ENCODE measurements around the gene RAD23A.
A peak's percentile ranks its signal among the peaks of the same experiment; 100 is the strongest.

Gene RAD23A

DNA sequence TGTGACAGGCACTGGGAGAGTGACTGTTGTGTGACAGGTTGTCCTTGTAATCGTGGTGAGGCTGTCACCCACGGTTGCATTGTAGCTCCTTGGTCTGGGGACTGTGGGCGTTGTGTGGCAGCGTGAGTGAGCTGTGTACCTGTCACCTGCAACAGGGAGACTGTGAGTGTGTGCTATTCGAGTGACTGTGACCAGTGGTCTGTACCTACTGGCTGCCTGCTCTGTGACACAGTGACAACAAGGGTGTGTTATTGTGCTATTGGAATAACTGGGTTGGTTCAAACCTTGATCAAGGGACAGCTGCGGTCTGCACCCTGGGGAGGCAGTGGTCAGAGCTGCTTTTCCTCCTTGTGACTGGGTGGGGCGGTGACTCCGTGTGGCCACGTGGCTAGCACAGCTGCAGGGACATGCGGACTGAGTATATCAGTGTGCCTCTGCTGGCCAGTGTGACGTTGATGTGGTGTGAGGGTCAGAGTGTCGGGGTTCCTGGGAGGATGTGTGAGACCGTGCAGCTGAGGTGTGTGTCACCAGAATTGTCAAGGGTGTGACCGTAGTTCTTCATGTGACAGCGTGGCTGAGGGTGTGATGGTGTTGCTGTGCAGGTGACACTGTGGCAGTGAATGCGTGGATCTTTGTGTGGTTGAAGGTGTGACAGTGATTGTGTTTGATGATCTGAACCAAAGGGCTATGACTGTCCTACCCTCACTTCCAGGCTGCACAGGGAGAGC is 39.6 kb downstream of the RAD23A start:
- no peak for DNase-seq

- DNase-seq = no peak
These were observed 41.1 kb downstream of the RAD23A start for GRCh38 chr19:12986726-12987125.

DNA sequence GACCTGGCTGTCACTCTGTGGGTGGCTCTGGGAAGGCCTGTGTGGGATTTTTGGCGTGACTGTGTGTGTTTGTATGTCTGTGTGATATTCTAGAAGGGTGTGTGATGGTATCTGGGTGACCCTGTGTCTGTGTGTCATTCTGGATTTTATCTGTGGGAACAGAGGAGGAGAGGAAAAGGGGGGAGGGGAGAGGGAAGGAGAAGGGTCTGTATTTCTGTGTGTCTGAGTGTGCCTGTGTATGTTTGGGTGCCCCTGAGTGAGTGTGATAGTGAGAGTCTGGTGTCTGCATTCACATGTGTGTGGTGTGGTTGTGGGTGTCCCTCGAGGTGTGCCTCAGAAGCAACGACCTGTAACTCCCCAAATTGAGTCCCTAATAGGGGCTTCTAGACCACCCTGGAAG is 41.5 kb downstream of the RAD23A start:
- DNase-seq = no peak

DNA sequence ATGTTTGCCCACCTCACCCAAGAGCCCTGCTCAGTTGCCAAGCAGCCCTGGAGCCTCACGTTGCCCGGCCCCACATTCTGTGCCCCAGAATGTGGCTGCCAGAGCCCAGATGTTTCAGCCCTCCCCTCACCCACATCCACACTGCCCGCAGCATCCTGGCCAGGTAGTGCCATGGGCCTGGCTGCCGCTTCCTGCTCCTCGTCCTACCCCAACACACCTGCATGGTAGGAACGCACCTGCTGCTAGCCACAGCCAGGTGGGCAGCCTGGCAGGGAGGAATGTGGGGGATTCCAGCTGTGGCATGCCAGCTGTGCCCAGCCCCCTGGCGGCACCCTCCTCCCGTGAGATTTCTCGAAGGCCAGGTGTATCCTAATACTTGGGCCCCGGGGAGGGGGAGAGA is 42.1 kb downstream of the RAD23A start:
- no peak for DNase-seq

- no peak for DNase-seq
These were observed 44.8 kb downstream of the RAD23A start for GRCh38 chr19:12990431-12990830.

DNA sequence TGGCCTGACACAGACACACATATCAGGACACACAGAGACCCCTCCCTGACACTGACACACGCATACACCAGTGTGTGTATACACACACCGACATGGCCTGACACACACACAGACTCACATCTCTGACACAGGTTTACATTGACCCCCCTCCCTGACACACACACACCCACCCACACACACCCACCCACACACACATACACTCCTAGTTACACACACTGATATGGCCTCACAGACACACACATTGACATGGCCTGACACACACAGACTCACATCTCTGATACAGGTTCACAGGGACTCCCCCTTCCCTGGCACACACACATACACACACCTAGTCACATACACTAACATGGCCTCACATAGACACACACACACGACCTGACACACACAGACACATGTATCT is 45.2 kb downstream of the RAD23A start:
- no peak for DNase-seq

GRCh38 chr19:12991296-12991695 is 45.6 kb downstream of the RAD23A start:
- DNase-seq = no peak

DNA sequence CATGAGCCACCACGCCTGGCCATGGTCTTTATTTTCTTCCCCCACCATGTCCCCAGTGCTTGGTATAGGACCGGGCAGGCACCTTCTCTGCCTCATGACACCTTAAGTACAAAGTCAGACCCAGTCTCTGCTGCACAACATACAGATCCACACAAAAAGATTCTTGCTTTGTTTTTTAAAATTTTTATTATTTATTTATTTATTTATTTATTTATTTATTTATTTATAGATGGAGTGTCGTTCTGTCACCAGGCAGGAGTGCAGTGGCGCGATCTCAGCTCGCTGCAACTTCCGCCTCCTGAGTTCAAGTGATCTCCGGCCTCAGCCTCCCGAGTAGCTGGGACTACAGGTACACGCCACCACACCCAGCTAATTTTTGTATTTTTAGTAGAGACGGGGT is 47.1 kb downstream of the RAD23A start:
- no peak for DNase-seq

DNA sequence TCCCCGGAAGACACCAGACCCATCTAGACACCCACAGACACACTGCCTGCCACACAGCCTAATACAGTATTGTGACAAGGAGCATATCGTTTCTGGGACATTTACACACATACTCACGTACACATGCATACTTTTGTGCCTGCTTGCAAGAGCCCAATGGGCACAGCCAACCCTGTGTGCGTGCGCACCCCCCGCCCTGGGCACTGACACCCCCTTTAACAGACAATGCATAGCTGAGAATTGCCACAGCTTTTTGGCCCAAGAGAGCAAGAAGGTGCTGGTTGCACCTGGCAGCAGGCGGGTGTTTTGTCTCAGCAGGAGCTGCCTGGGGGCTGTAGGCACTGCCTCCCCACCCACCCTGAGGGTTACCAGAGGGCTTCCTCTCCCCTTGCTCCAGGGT is 47.9 kb downstream of the RAD23A start:
- no peak for DNase-seq

GRCh38 chr19:12994701-12995595 is 49.3 kb downstream of the RAD23A start, which contains the start of gene NFIX:
Gene NFIX (plus strand): TSS chr19:12995475. CDS start chr19:12995838, 363 bp downstream.
- peak; percentile 66 to 67 for DNase-seq

GRCh38 chr19:12995596-12996405 is 50.1 kb downstream of the RAD23A start:
- no peak for DNase-seq

DNA sequence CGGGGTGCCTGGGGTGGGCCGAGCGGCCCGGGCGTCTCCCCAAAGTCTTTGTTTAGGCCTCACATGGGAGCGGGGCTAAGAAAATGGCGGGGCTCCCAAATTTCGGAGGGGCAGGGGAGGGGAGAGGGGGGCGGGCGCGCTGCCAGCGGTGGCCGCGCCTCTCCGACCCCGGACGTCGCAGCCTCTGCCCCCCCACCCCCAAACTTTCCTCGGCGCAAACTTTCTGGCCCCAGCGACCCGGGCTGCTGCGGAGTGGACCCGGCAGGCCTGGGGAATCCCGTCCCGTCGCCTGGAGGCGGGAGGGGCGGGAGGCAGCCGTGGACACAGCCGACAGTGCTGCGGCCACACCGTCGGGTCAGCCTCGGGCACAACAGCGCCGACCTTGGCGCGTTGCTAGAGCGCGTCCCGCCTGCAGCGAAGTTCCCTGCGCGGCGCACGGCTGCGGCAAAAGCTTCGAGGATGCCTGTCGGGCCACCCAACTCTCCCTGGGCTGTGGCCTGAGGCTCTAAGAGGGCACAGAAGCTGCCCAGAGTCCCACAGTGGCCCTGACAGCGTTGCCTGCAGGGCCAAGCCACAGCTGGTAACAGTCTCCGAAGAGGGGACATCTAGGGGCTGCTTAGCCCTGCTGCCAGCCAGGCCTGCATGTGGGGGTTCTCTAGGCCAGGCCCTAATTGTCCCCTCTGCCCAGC is 50.9 kb downstream of the RAD23A start:
- no peak for DNase-seq

- no peak for DNase-seq
These were observed 51.7 kb downstream of the RAD23A start for GRCh38 chr19:12997179-12997966.

- no peak for DNase-seq
These were observed 52.6 kb downstream of the RAD23A start for GRCh38 chr19:12997967-12998940.

GRCh38 chr19:13001166-13001501 is 55.5 kb downstream of the RAD23A start:
- DNase-seq = no peak

DNA sequence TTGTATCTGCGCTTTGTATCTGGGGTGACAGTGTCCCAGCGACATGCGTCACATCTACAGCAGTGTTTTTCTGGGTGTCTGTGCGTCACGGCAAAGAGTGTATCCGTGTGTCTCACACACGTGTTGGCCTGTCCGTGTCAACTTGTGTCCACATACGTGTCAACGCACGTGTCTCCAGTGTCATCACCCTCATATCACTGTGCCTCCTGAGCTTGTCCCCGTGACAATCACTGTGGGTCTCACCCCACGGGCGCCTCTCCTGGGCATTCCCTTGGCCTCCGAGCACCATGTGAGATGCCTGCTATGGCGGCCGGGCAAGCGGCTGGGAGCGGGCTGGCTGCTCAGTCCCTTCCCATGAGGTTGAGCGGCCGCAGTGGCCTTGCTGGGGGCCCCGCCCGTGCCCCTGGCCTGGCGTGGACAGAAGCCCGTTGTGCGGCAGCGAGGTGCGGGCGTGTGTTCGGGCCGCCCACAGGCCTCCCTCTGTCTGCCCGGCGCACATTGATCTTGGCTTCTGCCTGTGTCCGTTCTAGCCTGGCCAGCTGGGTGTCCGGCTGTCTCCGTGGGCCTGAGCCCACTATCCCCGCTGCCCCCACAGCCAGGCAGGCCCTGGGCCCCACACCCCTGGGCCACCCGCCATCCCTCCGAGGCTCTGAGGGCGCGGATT is 56.0 kb downstream of the RAD23A start:
- no peak for DNase-seq

GRCh38 chr19:13002166-13002898 is 56.7 kb downstream of the RAD23A start:
- DNase-seq = no peak

DNA sequence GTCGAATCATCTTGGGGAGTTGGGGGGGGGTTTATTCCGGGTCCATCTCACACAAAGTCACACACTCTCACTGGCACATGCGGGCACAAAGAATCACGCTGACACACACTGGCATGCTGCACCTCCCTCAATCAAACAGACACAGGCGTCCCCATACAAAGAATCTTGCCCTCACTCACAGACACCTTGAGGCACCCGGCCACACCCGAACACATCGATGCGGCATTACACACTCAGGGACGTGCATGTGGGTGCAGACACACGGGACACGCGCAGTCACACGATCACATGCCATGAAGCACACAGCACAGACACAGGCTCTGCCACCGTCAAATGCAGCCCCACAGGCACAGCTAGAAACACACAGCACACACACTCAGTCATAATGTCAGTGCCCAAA is 57.4 kb downstream of the RAD23A start:
- no peak for DNase-seq

Measured in activated T-cell treated with anti-CD3 and anti-CD28 coated beads, Interleukin-2, amount 50 U/mL, for 48 hours (primary cell).